ENCODE results near the gene ICA1L. TPM values are rescaled to one million over a fixed set of nuclear protein-coding genes. Genes with fewer than 3 reads are reported as not detected.
"Not testable (repeated sequence)": the region's sequence is repeated elsewhere in the genome, so short reads cannot be mapped to it uniquely, and the experiment has no call there.

The ICA1L gene
- total and polyA plus RNA-seq, 2 experiments from 2014 or later: 3.8 to 5.4 TPM

GRCh38 chr2:202909394-202910192 is 38.0 kb upstream of the ICA1L start:
- WGBS, 2 experiments (ENCODE audit: low coverage in 1 of 2, low lambda C conversion rate in 2 of 2, missing lambda C conversion rate in 2 of 2): 90 to 94% methylated on average over 6 of the region's 6 CpGs
- Histone ChIP-seq H3K4me3 (peak overlapping the region; percentile 92; the same call in 1 of the 2 replicates), H3K4me2 (ENCODE audit: unreplicated experiment) (peak overlapping the region; percentile 91), H3K9me3 (ENCODE audit: low read depth) (no peaks in the 10 kb centered on the region), H3K36me3 (ENCODE audit: low read depth) (peaks cover 13% of the 10 kb centered on the region; the same call in 1 of the 2 replicates), H3K27ac (no peak overlapping the region), H3K27me3 (replicated peaks; ENCODE audit: insufficient read depth) (no peaks in the 10 kb centered on the region), H3K4me1 (ENCODE audit: insufficient read depth) (peaks cover 8% of the 10 kb centered on the region), H4K20me1 (ENCODE audit: insufficient read depth) (no peaks in the 10 kb centered on the region), H3F3A (ENCODE audit: insufficient read depth) (no peaks in the 10 kb centered on the region), H3K9me2 (ENCODE audit: insufficient read depth) (no peaks in the 10 kb centered on the region), H3K79me2 (ENCODE audit: insufficient read depth) (peaks cover 73% of the 10 kb centered on the region), H3K9ac (no peak overlapping the region), H2AFZ (no peak overlapping the region)
- DNase-seq: peak; percentile 18
- TF ChIP-seq EZH2 (IDR thresholded peaks at IDR 0.05; ENCODE audit: insufficient read depth, poor library complexity, severe bottlenecking) (no peak), EZH2phosphoT487 (IDR thresholded peaks at IDR 0.05; ENCODE audit: insufficient read depth, low read depth) (no peak)
- in situ Hi-C loops (cut with MboI): no loop called here

- no peak overlapping the region for H3K27ac ChIP-seq
- in situ Hi-C loops (cut with MboI): no loop called here
- no peaks in the 10 kb centered on the region for H3K9me3 ChIP-seq (ENCODE audit: low read depth)
Observed at GRCh38 chr2:202908186-202908585, 36.6 kb upstream of the ICA1L start.

GRCh38 chr2:202905507-202905906 is 33.9 kb upstream of the ICA1L start:
- H3K4me3 ChIP-seq; DNase-seq; H3K4me2 ChIP-seq (ENCODE audit: unreplicated experiment); H3K4me1 ChIP-seq (ENCODE audit: insufficient read depth); H3K9ac ChIP-seq; H2AFZ ChIP-seq; H4K20me1 ChIP-seq (ENCODE audit: insufficient read depth); H3F3A ChIP-seq (ENCODE audit: insufficient read depth); H3K27me3 ChIP-seq (replicated peaks; ENCODE audit: insufficient read depth); H3K9me2 ChIP-seq (ENCODE audit: insufficient read depth); H3K9me3 ChIP-seq (ENCODE audit: low read depth); H3K27ac ChIP-seq; in situ Hi-C loops (cut with MboI): not testable (repeated sequence)
- peaks cover 73% of the 10 kb centered on the region for H3K79me2 ChIP-seq (ENCODE audit: insufficient read depth)
- peaks cover 32% of the 10 kb centered on the region; the same call in 1 of the 2 replicates for H3K36me3 ChIP-seq (ENCODE audit: low read depth)

More at GRCh38 chr2:202908186-202908585, 36.6 kb upstream of the ICA1L start:
- Histone ChIP-seq H3K9ac (no peak overlapping the region), H3K4me1 (ENCODE audit: insufficient read depth) (peaks cover 4% of the 10 kb centered on the region), H3K36me3 (ENCODE audit: low read depth) (peaks cover 19% of the 10 kb centered on the region; the same call in 1 of the 2 replicates), H3K27me3 (replicated peaks; ENCODE audit: insufficient read depth) (no peaks in the 10 kb centered on the region), H3F3A (ENCODE audit: insufficient read depth) (no peaks in the 10 kb centered on the region), H3K9me2 (ENCODE audit: insufficient read depth) (no peaks in the 10 kb centered on the region), H3K4me3 (no peak overlapping the region), H3K79me2 (ENCODE audit: insufficient read depth) (peaks cover 71% of the 10 kb centered on the region), H3K4me2 (ENCODE audit: unreplicated experiment) (no peak overlapping the region), H2AFZ (no peak overlapping the region), H4K20me1 (ENCODE audit: insufficient read depth) (no peaks in the 10 kb centered on the region)
- TF ChIP-seq EZH2 (IDR thresholded peaks at IDR 0.05; ENCODE audit: insufficient read depth, poor library complexity, severe bottlenecking) (no peak), EZH2phosphoT487 (IDR thresholded peaks at IDR 0.05; ENCODE audit: insufficient read depth, low read depth) (no peak)
- WGBS, 2 experiments (ENCODE audit: low coverage in 1 of 2, low lambda C conversion rate in 2 of 2, missing lambda C conversion rate in 2 of 2): 80 to 89% methylated on average over 5 of the region's 5 CpGs
- no peak for DNase-seq

GRCh38 chr2:202885190-202885589 is 13.6 kb upstream of the ICA1L start:
- Histone ChIP-seq H3K79me2 (ENCODE audit: insufficient read depth) (no peaks in the 10 kb centered on the region), H3K9ac (no peak overlapping the region), H3K27me3 (replicated peaks; ENCODE audit: insufficient read depth) (no peaks in the 10 kb centered on the region), H3K27ac (no peak overlapping the region), H4K20me1 (ENCODE audit: insufficient read depth) (no peaks in the 10 kb centered on the region), H3K4me1 (ENCODE audit: insufficient read depth) (no peaks in the 10 kb centered on the region), H3F3A (ENCODE audit: insufficient read depth) (peaks cover 11% of the 10 kb centered on the region), H3K9me3 (ENCODE audit: low read depth) (no peaks in the 10 kb centered on the region), H3K4me3 (no peak overlapping the region), H3K36me3 (ENCODE audit: low read depth) (peaks cover 11% of the 10 kb centered on the region; the same call in 1 of the 2 replicates), H3K9me2 (ENCODE audit: insufficient read depth) (no peaks in the 10 kb centered on the region), H3K4me2 (ENCODE audit: unreplicated experiment) (no peak overlapping the region), H2AFZ (no peak overlapping the region)
- in situ Hi-C loops (cut with MboI): no loop called here
- TF ChIP-seq EZH2 (IDR thresholded peaks at IDR 0.05; ENCODE audit: insufficient read depth, poor library complexity, severe bottlenecking) (no peak), EZH2phosphoT487 (IDR thresholded peaks at IDR 0.05; ENCODE audit: insufficient read depth, low read depth) (no peak)
- no peak for DNase-seq
- WGBS, 2 experiments (ENCODE audit: low coverage in 1 of 2, low lambda C conversion rate in 2 of 2, missing lambda C conversion rate in 2 of 2): 98% methylated on average over 7 of the region's 7 CpGs
